Prostate gland (tissue), 2 donors: ENCODE data around the gene TSHB.

Experiments
- CTCF ChIP-seq, 4 experiments: fragments of 200-600 bp in 2 of 4; fragments of 450-650 bp in 2 of 4; sonication (generic) in 2 of 4; IDR thresholded peaks; 1 replicate in 3 of 4; 2 replicates in 1 of 4; pipeline ENCODE4 v1.5.1; 2016 to 2019; ENCODE audit warnings: antibody characterized with exemption in 4 of 4, mild to moderate bottlenecking in 2 of 4, moderate library complexity in 2 of 4
- POLR2A ChIP-seq: fragments of 450-650 bp; IDR thresholded peaks from one replicate; pipeline ENCODE4 v1.6.1; 2016; ENCODE audit warnings: antibody characterized with exemption, mild to moderate bottlenecking

DNA sequence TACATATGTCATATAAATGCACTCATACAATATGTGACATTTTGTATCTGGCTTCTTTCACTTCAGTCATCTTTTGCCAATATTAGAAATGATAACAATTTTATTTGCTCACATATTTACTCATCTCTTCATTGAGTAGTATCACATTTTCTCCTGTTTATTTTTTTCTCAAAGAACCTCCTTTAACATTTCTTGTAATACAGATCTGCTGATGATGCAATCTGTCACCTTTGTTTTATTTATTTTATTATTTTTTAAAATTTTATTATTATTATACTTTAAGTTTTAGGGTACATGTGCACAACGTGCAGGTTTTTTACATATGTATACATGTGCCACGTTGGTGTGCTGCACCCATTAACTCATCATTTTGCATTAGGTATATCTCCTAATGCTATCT lies 15.8 kb upstream of the TSHB start:
- TF ChIP-seq CTCF (IDR thresholded peaks at IDR 0.05), result no peak
- TF ChIP-seq POLR2A, result no peak
